NCI-H1048 (cell line): ENCODE results near the gene MAP7D2.

ENCODE experiments used
- DNase-seq: peaks from one replicate; lab custom pipeline; 2025; lab: John Stamatoyannopoulos, UW

Gene MAP7D2

GRCh38 chrX:20112022-20112774 is 4.5 kb downstream of the MAP7D2 start:
- no peak for DNase-seq

DNA sequence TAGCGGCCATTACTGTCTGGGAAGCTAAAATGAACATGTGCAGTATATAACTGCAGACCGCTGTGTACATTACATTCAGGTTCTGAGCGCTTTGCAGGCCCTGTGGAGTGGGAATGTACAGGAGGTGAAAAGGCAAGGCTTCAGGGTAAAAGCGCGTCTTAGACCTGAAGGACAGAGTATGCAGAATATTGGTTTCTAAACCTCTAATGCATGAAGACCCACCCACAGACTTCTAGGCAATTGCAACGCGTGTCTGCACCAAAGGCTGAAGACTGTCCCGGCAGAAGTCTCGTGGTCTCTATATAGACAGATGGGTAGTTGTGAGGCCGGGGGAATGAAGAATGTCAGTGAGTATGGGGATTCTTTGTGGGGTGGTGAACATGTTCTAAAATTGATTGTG is 5.4 kb downstream of the MAP7D2 start:
- DNase-seq = no peak

DNA sequence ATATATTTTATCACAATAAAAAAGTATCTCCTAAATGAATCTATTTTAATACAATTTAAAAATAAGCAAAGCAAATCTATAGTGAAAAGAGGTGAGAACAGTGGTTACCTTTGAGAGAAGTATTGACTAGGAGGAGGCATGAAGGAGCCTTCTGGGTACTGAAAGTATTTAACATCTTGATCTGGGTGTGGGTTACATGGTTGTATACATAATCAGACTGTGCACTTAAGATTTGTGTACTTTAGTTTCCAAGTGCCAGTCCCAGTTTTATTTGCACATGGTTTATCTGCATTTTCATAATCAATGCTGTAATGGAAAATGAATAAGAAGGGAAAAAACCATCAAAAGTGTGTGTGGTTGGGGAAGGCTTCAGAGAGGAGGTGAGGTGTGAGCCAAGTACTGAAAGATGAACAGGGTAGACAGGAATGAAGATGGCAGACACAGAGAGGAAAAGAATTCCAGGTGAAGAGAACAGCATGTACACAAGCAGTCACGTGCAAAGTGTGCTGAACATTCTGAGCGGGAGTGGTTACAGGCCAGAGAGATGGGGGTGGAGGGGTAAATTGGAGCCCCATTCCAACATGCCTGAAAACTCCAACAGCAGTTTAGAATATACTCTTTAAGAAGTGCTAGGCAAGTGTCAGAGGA is 14.6 kb downstream of the MAP7D2 start:
- no peak for DNase-seq

DNA sequence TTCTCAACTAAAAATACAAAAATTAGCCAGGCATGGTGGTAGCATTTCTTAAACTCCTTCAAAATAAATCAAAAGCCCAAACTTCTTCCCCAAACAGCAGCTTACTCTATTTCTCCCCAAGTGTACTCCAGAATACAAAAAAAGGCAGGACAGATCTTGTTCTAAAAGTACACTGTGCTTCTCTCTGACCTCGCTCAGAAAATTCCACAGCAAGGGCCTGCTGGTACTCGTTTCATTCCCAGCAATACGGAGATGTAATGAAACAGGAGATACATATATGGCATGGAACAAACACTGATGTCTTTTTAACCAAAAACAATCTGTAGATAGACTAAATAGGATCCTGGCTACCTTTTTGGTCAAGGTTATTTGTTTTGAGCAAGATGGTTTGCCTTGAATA is 25.2 kb downstream of the MAP7D2 start:
- DNase-seq = no peak

- no peak for DNase-seq
These were observed 26.9 kb downstream of the MAP7D2 start for GRCh38 chrX:20089845-20090244.

DNA sequence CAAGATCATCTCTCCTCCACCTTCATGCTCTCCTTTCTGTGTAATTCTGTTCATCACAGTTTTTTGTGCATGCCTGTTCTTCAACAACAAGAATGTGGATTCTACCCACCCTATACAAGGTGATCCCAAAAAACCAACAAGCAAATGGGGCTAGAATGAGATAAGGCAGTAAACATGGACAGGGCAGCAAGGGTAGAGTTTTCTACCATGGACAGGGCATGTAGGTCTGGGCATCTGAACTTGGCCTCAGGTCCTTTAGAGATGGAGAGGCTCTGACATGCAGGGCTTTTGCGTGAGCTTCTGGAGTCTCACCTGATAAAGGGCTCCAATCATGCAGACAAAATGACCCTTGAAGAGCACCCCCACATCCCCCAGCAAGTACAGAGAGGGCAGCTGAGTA is 36.4 kb downstream of the MAP7D2 start:
- DNase-seq = no peak

GRCh38 chrX:20071511-20072079 is 45.1 kb downstream of the MAP7D2 start:
- no peak for DNase-seq

GRCh38 chrX:20067709-20068561 is 48.8 kb downstream of the MAP7D2 start:
- no peak for DNase-seq

- DNase-seq = no peak
These were observed 49.6 kb downstream of the MAP7D2 start for GRCh38 chrX:20066968-20067708.

GRCh38 chrX:20063716-20064351 is 52.9 kb downstream of the MAP7D2 start:
- DNase-seq = no peak

- no peak for DNase-seq
These were observed 53.6 kb downstream of the MAP7D2 start for GRCh38 chrX:20063153-20063552.

- DNase-seq = no peak
These were observed 54.9 kb downstream of the MAP7D2 start for GRCh38 chrX:20061855-20062254.

DNA sequence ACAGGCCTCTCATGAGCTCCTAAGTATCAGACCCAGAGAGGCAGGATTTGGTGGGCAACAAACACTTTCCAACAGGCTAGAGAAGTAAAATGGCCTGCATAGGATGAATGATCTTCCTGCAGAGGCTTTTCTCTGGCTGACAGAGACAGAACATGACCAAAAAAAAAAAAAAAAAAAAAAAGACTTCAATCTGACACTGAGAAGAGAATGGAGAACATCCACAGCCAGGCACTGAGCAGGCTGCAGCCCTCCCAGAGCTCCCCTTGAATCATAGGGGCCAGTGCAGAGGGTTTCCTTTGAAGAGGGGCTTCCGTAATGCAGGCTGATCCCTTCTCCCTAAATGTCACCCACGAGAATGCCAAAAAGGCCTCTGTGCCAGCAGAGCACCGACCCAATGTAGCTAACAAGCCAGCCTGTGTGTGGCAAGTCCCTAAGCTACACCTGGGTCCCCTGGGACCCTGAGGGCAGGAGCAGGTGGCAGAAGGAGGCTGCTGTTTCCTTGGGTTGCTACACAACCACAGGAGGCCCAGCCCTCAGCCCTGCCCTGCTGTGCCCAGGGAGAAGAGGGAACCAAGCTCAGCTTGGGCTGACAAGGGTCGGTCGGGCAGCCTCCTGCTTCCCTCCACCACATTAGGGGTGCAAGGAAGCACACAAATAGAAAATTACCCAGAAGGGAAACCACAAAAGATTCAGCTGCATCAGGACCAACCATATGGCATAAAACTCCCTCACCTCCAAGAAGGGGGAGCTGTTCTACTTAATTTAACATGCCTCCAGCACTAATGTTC is 55.6 kb downstream of the MAP7D2 start:
- DNase-seq = no peak

- no peak for DNase-seq
These were observed 57.1 kb downstream of the MAP7D2 start for GRCh38 chrX:20059467-20060128.

- DNase-seq = no peak
These were observed 59.2 kb downstream of the MAP7D2 start for GRCh38 chrX:20057479-20057878.

DNA sequence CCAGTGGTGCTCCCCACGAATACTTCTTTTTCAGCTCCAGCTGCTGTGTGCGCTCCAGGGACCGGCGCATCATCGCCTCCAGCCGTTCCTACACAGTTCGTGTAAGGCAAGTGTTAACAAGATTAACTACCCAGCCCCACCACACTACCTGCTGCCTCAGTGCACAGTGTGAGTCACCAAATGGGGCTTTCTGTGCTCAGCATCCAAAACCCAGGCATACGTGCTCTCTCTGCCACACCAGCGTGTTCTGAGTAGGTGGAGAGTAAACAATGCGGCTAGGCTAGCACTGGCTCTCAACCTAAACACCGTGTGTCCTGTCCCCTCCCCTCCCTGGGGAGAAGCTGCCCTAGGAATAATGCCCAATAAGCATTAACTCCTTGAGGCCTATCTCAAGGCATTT is 60.0 kb downstream of the MAP7D2 start:
- no peak for DNase-seq

- no peak for DNase-seq
These were observed 63.2 kb downstream of the MAP7D2 start for GRCh38 chrX:20053537-20053936.

GRCh38 chrX:20046864-20047263 is 69.8 kb downstream of the MAP7D2 start:
- no peak for DNase-seq

GRCh38 chrX:20046223-20046622 is 70.5 kb downstream of the MAP7D2 start:
- no peak for DNase-seq

DNA sequence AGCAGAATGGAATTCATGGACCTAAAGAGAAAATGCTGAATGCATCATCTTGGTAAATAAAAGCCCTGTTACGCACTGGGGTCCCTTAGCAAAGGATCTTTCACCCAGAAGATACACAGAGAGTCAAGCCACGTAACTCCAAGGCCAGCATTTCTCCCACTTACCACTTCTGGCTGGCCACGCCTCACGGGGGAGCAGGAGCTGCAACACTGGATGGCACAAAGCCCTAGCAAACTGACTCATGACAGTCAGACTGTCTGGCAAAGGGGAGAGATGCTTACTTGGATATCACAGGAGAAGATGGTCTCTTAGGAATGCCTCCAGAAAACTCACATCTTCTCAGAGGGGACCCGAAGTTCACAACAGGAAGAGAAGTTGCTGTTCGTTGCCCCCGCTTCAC is 74.5 kb downstream of the MAP7D2 start:
- no peak for DNase-seq
